Activated T-cell treated with anti-CD3 and anti-CD28 coated beads for 1 hour (primary cell): ENCODE data around the gene CABP7.

Source experiments
- DNase-seq: peaks from one replicate; pipeline ENCODE4 v3.0.0-alpha.2; 2020; ENCODE audit warnings: low read depth

The CABP7 gene

DNA sequence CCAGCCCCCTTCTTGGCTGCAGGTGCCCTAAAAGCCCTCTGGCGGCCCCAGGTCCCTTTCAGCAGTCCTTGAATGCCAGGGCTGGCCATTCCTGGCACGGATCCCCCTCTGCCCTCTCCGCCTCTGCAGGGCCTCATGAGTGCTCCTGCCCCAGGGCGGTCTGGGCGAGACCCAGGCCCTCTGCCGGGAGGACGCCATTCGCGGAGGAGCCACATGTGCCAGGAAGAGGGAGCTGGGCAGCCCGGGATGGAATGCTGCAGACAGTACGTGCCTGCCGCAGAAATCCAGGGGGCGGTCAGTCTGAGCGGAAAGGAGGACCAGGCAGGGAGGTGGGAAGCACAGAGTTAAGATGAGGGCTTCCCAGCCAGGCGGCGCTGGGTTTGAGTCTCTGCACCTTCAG, 2.8 kb downstream of the CABP7 start:
- DNase-seq, result no peak

DNA sequence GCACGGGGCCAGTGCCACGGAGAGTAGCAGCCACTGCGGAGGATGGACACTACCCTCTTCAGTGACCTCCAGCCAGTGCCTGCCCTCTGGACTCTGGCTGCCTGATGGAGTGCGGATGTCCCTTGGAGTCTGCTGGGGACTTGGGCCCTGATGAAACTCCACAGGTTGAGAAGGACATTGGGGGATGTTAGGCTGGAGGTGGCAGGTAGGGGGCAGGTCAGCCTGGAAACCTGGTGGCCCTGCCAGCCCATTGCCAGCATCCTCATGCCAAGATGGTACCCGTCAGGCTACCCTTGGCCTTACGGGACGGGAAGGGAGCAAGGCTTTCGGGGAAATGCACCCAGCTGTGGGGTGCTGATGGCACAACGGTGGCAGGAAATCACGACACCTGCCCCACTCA, 4.0 kb downstream of the CABP7 start:
- DNase-seq, result no peak

- no peak for DNase-seq
These were observed 5.0 kb downstream of the CABP7 start for GRCh38 chr22:29724843-29725242.

DNA sequence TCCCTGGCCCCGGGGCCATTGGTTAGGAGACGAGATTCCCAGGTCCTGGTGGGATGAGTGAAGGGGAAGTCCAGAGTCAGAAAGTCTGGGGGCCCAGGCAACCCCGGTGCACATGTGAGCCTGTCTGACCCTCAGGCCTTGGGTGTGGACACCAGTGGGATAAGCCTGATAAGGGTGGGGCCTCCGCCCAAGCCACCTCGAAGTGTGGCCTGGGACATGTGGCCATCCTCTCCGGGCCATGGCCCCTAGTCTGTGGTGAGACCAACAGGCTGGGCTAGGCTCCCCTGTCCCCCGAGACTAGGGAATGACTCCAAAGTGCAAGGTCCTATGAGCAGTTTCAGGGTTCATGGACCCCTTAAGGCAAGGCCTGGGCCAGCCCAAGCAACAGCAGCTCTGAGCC, 6.3 kb downstream of the CABP7 start:
- no peak for DNase-seq

DNA sequence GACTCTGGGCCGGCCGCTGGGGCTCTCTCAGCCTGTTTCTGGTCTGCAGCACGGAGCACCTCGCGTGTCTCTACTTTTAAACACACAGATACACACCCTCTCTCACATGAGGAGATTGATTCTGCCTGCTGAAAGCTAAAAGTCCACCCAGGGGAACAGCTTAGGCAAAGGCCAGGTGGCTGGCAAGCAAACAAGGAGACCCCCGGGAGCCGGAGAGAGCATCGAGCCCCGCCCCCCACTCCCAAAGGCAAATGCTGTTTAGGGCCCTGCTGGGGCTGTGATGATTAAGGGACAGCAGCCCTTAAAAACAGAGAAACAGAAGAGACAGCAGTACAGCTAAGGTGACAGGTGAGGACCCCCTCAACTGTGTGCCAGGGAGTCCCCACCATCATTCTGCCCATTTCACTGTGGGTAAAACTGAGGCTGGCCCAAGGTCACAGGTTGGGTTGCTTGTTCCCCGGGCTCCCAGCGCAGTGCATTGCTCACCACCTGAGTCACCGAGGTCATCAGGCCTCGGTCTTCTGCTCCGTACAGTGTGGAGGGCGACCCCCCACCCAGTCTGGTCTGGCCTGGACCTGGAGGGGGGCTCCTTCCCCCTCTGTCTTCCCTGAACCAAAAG, 6.8 kb downstream of the CABP7 start:
- DNase-seq, result no peak

DNA sequence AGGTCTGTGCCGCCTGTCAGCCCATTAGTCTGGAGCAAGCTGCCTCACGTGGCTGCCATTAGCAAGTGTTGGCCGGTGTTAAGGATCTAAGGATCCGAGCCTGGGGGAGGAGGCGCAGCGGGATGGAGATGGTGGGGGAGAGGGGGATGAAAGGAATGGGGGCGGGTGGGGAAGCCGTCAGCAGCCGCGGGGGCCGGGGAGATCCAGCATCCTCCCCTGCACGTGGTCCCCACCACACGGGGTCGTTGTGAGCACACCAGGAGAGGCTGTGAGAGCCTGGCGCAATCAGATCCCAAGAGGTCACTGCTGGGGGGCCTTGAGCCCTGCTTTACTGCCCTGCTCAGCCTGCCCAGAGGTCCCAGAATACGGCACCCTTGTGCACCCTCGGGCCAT, 7.3 kb downstream of the CABP7 start:
- DNase-seq, result no peak

DNA sequence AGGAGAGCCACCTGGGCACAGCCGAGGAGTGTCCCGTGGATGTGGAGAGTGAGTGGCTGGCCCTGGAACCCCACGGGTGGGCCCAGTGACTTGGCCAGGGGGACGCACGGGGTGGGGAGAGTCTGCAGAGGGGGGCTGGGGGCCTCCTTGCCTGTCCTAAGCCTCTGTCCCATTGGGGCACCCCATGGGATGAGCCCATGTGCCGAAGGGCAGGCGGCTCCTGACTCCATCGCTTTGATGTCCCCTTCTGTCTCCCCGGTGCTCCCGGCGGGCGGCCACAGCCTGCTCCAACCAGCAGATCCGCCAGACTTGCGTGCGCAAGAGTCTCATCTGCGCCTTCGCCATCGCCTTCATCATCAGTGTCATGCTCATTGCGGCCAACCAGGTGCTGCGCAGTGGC, 9.4 kb downstream of the CABP7 start:
- no peak for DNase-seq

DNA sequence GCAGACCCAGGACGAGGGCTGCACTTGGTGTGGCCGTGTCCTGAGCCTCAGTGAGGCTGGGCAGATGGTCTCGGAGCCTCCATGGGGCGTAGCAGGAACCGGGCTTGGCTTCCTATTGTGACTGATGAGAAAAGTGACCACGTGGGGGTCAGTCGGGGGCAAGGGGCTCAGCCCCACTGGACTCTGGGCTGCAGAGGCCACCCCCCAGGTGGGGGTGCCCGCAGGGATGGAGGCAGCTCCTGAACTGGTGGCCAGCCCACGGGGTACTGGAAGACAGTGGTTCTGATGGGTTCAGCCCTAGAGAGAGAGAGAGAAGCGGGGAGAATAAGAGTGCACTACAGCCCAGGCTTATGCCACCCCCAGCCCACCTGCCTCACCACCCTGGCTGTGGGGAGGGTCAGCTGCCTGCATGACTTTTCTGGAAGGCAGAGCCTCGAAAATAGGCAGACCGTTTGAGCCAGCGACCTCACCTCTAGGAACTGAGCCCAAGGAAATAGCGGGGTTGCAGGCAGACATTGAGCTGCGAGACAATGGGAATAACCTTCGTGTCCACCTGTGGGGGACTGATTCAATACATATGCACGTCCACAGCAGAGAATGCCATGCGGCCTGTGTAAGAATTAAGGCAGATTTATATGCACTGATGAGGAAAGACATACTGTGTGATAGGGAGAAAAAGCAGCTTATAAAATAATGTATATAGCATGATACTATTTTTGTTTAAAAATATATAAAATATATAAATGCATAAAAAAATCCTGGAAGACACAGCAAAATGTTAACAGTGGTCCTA, 11.5 kb downstream of the CABP7 start:
- DNase-seq, result no peak

GRCh38 chr22:29732883-29733282, 13.1 kb downstream of the CABP7 start:
- no peak for DNase-seq

DNA sequence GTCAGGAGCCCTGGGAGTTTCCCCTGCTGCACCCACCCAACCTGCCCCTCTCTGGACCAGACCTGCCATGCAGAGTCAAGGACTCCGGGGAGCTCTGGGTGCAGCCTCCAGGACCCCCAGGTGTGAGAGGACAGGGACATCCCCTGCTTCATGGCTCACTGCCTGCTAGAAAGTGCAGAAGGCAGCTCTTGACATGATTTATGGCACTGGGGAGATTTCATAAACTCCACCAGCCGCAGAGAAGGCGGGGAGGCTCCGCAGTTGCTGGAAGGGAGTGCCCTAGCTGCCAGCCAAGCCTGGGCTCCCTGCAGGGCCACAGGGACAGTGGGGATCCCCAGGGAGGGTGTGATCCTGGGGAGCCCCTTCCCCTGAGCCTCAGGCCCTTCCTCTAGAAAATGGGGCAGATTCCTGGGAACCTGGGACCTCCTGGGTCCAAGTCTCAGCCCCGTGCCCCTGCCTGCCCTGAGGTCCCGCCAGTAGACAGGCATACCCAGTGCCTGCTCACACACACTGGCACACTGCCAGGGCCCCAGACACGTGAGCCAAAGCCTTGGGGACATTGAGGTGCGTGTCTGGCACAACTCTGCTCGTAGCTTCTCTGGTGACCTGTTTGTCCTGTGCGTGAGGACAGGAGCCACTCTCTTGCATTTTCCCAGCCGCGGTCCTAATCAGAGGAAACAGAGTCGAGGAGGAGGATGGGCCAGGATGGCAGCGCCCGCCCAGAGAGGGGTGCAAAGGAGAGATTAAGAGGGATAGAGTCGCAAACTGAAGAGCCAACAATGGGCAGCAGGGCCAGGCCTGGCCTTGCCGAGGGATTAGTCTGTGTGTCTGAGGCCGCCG, 13.8 kb downstream of the CABP7 start:
- DNase-seq, result no peak

- no peak for DNase-seq
These were observed 14.6 kb downstream of the CABP7 start for GRCh38 chr22:29734406-29734805.

GRCh38 chr22:29734838-29735237, 15.0 kb downstream of the CABP7 start:
- no peak for DNase-seq

DNA sequence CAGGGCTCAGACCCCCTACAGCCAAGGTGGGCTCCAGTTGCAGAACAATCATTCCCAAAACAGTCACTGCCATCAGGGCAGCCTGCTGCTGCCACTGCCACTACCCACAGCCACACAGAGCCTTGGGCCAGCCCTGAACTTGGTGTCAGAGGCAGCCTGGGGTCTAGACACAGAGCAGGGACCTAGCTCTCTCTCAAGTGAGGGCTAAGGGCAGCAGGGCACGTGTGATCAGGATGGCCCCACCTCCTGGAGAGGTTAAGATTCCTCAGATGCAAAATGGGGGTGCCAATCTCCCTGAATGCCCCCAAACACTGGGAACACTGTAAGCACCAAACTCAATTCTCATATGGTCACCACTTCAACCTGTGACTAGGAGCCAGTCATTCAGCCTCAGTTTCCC, 15.6 kb downstream of the CABP7 start:
- DNase-seq, result no peak

DNA sequence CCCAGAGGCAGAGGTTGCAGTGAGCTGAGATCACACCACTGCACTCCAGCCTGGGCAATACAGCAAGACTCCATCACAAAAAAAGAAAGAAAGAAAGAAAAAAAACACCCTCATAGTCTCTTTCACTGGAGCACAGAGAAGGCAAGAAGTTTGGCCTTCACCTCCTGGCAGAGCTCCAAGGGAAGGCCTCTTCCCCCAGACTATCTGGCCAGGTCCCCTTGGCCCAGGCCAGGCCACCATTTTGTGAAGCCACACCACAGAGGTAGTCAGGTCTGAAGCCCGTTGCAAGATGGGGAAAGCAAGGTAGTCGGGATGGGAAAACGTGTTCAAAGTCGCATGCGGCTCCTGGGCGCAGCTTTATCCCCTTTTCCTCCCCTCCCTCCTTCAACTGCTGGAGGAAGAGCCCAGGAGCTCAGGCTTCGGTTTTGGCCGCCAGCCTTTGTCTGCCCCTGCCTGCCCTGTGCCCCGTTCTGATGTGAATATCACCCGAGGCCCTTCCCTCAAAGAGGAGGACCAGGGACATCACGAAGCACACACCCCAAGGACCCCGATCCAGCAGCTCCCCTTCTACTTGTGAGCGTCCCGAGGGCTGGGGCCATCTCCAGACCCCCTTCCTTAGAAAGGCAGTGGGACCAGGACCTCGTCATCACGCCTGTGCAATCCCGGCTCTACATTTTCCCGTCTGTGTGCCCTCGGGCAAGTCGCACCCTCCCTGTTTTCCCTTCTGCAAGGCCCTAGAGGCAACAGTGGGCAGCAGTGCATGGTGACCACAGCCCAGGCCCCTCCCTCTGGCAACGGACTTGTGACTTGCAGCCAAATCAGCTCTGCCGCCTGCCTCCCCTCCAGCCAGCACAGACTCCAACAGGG, 17.7 kb downstream of the CABP7 start:
- no peak for DNase-seq

- no peak for DNase-seq
These were observed 18.5 kb downstream of the CABP7 start for GRCh38 chr22:29738118-29738815.

- DNase-seq, result no peak
These were observed 19.6 kb downstream of the CABP7 start for GRCh38 chr22:29739346-29739875.

GRCh38 chr22:29740216-29740615, 20.4 kb downstream of the CABP7 start:
- no peak for DNase-seq

GRCh38 chr22:29741926-29742325, 22.1 kb downstream of the CABP7 start:
- DNase-seq, result no peak

GRCh38 chr22:29742326-29742725, 22.5 kb downstream of the CABP7 start:
- no peak for DNase-seq

- no peak for DNase-seq
These were observed 25.1 kb downstream of the CABP7 start for GRCh38 chr22:29744902-29745301.

DNA sequence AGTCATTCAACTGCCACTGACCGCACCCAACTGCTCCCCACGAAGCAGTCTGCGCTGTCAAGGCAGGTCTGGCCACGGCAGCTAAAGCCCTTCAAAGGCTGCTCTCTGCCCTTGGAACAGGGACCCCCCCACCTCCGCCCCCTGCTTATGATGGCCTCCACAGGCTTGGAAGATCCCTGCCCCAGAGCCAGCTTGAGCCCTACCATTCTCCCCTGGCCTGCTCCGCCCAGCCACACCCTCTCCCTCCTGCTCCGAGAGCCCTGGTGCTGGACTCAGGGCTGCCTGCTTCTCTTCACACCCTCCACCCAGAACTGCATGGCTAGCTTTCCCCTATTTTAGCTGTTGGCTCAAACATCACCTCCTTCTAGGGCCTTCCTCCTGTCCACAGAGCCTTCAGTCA, 28.0 kb downstream of the CABP7 start:
- DNase-seq, result no peak
